HG02943 (cell line): Measurements from ENCODE around the gene FAM114A2.
"Not testable (repeated sequence)": the region's sequence is repeated elsewhere in the genome, so short reads cannot be mapped to it uniquely, and the experiment has no call there.

Experiments used
- ATAC-seq: cut with Tn5 transposase; IDR thresholded peaks from one replicate; pipeline ENCODE4 v1.9.1; 2021; ENCODE audit warnings: mild to moderate bottlenecking, low read depth, moderate library complexity; ENCODE audit not compliant: unreplicated experiment

FAM114A2 gene

GRCh38 chr5:154053468-154053867 lies 14.8 kb upstream of the FAM114A2 start:
- no peak for ATAC-seq

- no peak for ATAC-seq
These were observed 10.9 kb upstream of the FAM114A2 start for GRCh38 chr5:154049636-154050035.

- no peak for ATAC-seq
These were observed 8.6 kb upstream of the FAM114A2 start for GRCh38 chr5:154047324-154047723.

DNA sequence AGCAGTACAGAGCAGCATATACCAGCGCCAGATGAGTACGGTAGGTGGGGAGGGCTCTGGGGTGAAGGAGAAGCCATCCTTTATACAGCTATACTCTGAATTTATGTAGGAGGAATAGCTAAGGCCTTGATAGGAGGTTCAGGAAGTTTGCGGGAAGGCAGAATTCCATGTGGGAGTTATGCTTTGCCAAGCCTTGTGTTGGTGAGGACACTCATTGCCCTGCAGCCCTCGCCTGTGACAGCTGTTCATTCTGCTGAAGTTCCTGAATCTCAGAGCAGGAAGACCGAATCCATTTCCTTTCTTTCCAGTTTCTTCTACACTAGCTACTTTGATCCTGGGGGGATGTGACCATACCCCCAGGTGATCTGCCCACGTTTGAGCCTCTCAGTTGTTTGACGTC lies 7.8 kb upstream of the FAM114A2 start:
- ATAC-seq = no peak

- ATAC-seq = no peak
These were observed 5.9 kb upstream of the FAM114A2 start for GRCh38 chr5:154044581-154044980.

DNA sequence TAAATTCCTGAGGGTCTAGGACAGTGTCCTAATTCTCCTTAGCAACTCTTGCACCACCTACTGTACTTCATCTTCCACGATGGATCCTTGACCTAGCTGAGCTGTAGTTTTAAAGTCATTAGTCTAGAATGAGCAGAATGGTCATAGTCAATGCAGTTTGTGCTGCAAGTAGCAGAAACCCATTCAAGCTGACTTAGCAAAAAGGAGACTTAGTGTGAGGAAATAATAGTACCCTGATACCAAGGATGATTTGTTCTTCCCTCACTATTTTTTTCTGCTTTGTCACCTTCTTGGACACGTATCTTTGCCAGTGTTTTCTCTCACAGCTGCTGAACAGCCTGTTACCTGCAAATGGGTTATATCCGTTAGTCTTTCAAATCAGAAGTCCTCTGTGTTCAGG lies 5.4 kb upstream of the FAM114A2 start:
- ATAC-seq = no peak

DNA sequence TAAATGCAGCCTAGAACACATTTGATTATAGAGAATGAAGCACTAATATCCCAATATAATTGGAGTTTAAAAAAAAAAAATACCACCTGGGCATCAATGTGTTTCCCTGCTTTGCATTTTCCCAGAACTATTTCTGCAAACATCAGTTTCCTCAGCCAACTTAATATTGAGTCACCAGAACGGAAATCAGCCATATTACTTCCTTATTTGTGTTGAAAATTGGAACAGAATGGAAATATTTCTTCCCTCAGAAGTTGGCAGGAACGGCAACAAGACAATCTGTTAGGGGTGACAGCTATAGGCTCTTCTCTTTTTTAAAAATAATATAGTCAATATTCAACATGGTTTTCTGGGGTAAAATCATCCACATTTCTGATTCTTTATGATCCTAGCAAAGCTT lies 4.1 kb upstream of the FAM114A2 start:
- ATAC-seq = no peak

GRCh38 chr5:154039458-154039829 lies 734 bp upstream of the FAM114A2 start:
- ATAC-seq = no peak

DNA sequence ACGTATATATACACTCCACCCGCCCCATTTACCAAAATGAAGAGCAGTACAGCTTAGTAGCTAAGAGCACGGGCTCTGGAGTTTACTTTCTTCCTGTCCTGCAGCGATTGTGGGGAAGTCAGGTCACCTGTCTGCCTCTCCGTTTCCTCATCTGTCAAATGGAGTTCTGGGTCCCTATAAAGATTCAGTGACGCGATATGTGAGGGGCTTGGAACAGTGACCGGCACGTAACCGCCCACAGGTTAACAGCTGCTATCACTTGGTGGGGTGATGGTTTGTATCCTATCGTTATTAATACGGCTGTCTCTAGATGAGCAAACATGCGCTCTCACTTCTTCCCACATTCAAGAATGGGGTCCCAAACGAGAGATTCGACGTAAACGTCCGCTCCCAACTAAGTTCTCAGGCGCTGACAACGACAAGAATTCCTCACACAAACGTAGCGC lies 426 bp downstream of the FAM114A2 start:
- ATAC-seq = peak; percentile 42

DNA sequence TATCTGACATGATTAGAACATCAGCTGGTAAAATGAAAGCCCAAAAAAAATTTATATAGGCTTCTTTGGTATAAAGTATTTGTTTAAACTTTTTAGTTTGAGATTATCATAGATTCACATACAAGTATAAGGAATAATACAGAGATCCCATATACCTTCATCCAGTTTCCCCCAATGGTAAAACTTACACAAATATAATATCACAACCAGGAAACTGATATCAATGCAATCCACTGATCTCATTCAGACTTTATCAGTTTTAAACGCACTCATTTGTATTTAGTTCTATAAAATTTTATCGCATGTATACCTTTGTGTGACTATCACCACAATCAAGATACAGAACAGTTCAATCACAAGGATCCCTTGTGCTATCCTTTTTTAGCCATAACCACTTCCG lies 3.8 kb downstream of the FAM114A2 start:
- ATAC-seq = no peak

GRCh38 chr5:154031937-154032489 lies 6.7 kb downstream of the FAM114A2 start:
- no peak for ATAC-seq

DNA sequence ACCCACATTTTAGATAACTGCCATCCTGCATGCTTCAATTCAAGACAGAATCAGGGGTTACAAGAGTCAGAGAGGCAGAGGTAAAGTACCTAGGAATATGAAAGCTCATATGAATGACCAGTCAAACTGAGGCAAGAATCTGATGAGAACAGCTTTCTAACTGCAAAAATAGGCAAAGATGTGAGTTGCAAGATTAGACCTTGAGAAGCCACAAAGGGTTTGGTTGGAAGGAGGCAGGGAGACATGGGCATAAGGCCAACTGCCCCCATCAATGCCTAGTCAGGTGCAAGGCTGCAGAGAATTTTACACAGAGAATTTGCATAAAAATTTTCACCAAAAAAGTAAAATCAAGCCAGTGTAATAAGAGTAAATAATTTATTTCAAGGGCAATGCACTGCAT lies 12.8 kb downstream of the FAM114A2 start:
- no peak for ATAC-seq

- ATAC-seq = not testable (repeated sequence)
These were observed 19.8 kb downstream of the FAM114A2 start for GRCh38 chr5:154018919-154019318.

- ATAC-seq = no peak
These were observed 23.5 kb downstream of the FAM114A2 start for GRCh38 chr5:154015071-154015693.

DNA sequence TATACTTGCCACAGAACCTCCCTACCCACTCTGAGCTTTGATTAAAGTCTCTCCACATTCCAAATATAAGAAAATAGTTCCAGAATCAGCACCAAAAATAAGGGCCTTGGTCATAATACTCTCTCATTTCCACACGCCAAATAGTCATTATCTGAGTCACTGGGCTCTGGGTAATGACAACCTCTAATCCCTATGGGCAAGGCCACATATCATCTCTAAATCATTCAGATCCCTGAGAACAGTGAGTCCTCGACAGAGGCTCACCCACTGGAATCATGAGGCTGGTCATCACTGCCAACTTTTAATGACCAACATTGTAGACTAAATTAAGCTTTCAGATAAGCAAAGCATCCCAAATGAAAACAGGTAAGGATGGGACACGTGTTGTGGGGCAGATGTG lies 28.1 kb downstream of the FAM114A2 start:
- no peak for ATAC-seq

- ATAC-seq = no peak
These were observed 33.1 kb downstream of the FAM114A2 start for GRCh38 chr5:154005648-154006047.

DNA sequence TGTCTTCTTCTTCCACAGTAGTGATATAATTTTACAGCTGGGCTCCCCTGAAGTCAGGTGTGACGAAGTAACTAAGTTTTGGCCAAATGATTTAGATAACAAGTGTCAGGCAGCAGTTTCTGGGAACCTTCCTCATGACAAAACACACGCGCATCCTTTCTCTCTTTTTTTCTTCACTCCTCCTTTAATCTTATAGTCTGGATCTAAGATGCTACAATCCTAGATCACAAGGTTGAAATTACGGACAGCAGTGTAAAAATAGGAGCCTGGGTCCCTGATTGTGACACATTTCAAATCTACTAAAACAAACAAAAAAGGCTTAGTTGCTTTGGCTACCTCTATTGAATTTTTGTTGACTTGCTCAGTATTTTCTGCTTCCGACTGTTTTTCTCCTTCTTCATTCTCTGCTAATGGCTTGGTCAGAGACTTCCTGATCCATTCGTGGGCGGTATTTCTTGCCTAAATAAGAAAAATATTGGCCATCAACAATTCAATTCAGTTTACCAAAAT lies 36.1 kb downstream of the FAM114A2 start:
- ATAC-seq = no peak

GRCh38 chr5:154002093-154002492 lies 36.6 kb downstream of the FAM114A2 start:
- no peak for ATAC-seq

DNA sequence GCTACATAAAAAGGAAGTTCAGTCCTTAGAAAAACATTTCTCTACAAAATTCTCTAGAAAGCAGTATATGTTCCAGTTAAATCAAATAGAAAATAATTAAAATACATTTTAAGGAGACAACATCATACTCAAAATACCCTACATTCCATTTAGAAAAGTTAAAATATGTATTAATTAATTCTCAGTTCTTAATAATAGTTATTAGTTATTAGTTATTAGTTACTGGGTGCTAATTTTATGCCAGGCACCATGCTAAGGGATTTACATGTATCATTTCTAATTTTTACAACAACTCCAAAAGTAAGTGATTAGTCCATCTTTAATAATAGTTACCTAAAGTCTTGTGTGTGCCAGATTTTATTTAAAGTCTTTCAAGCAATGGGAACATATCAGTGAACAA lies 38.0 kb downstream of the FAM114A2 start:
- ATAC-seq = no peak

DNA sequence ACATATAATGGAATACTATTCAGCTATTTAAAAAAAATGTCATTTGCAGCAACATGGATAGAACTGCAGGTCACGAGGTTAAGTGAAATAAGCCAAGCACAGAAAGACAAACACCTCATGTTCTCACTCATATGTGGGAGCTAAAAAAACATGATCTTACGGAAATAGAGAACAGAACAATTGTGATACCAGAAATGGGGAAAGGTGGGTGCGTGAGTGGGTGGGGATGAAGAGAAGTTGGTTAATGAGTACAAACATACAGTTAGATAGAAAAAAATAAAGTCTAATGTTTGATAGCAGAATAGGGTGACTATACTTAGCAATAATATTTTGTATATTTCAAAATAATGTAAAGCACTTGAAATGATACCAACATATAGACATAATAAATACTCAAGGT lies 38.7 kb downstream of the FAM114A2 start:
- no peak for ATAC-seq

GRCh38 chr5:153998768-153999167 lies 39.9 kb downstream of the FAM114A2 start:
- ATAC-seq = no peak

DNA sequence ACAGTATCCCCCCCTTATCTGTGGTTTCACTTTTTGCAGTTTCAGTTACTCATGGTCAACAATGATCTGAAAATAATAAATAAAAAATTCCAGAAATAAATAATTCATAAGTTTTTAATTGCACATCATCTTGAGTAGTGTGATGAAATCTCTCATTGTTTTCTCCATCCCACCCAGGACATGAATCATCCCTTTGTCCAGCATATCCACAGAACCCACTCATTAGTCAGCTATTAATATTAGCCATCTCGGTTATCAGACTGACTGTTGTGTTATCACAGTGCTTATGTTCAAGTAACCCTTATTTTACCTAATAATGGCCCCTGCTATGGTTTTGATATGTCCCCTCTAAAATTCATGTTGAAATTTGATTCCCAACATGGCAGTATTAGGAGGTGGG lies 40.7 kb downstream of the FAM114A2 start:
- ATAC-seq = no peak
